Pons (tissue), 1 donor: ENCODE measurements around the gene CCDC110.
"Not testable (repeated sequence)": the region's sequence is repeated elsewhere in the genome, so short reads cannot be mapped to it uniquely, and the experiment has no call there.

Experiments
- DNase-seq: peaks from one replicate; pipeline ENCODE4 v3.0.0-alpha.2; 2016; ENCODE audit warnings: low spot score

The CCDC110 gene

GRCh38 chr4:185471235-185472102 lies at the start of gene CCDC110:
CCDC110 (minus strand) TSS chr4:185471733; CDS start chr4:185471683, 50 bp downstream.
- peak; percentile 92 for DNase-seq

GRCh38 chr4:185520119-185520518 lies 48.6 kb upstream of the CCDC110 start:
- DNase-seq: no peak

- no peak for DNase-seq
These were observed 47.0 kb upstream of the CCDC110 start for GRCh38 chr4:185518494-185518893.

GRCh38 chr4:185518069-185518468 lies 46.5 kb upstream of the CCDC110 start:
- DNase-seq: no peak

GRCh38 chr4:185515248-185515647 lies 43.7 kb upstream of the CCDC110 start:
- no peak for DNase-seq

- DNase-seq: no peak
These were observed 42.7 kb upstream of the CCDC110 start for GRCh38 chr4:185514182-185514697.

GRCh38 chr4:185513489-185514181 lies 42.1 kb upstream of the CCDC110 start:
- DNase-seq: no peak

- no peak for DNase-seq
These were observed 41.0 kb upstream of the CCDC110 start for GRCh38 chr4:185512516-185512915.

GRCh38 chr4:185511243-185511642 lies 39.7 kb upstream of the CCDC110 start:
- DNase-seq: not testable (repeated sequence)

- no peak for DNase-seq
These were observed 39.3 kb upstream of the CCDC110 start for GRCh38 chr4:185510806-185511205.

GRCh38 chr4:185508181-185508580 lies 36.6 kb upstream of the CCDC110 start:
- no peak for DNase-seq

GRCh38 chr4:185506422-185506821 lies 34.9 kb upstream of the CCDC110 start:
- no peak for DNase-seq

- no peak for DNase-seq
These were observed 32.8 kb upstream of the CCDC110 start for GRCh38 chr4:185504098-185505047.

- no peak for DNase-seq
These were observed 30.9 kb upstream of the CCDC110 start for GRCh38 chr4:185502386-185502785.

- no peak for DNase-seq
These were observed 29.0 kb upstream of the CCDC110 start for GRCh38 chr4:185500576-185500975.

- DNase-seq: no peak
These were observed 28.5 kb upstream of the CCDC110 start for GRCh38 chr4:185500035-185500434.

- no peak for DNase-seq
These were observed 17.1 kb upstream of the CCDC110 start for GRCh38 chr4:185488650-185489049.

- DNase-seq: no peak
These were observed 9.9 kb upstream of the CCDC110 start for GRCh38 chr4:185481401-185481800.

- no peak for DNase-seq
These were observed 8.6 kb upstream of the CCDC110 start for GRCh38 chr4:185480016-185480732.

GRCh38 chr4:185479507-185479971 lies 8.0 kb upstream of the CCDC110 start:
- DNase-seq: no peak

- DNase-seq: no peak
These were observed 1.7 kb upstream of the CCDC110 start for GRCh38 chr4:185473247-185473646.
